GM21717 (cell line): ENCODE data around the gene ZFHX2.

Source experiments
- ATAC-seq: cut with Tn5 transposase; IDR thresholded peaks from one replicate; pipeline ENCODE4 v1.9.1; 2021; ENCODE audit warnings: mild to moderate bottlenecking, moderate library complexity; ENCODE audit not compliant: unreplicated experiment

ZFHX2 gene

GRCh38 chr14:23523229-23524016 lies 28.1 kb downstream of the ZFHX2 start:
- ATAC-seq: no peak

- ATAC-seq: no peak
Observed at GRCh38 chr14:23522643-23523198, 28.8 kb downstream of the ZFHX2 start.

- ATAC-seq: no peak
Observed at GRCh38 chr14:23521785-23522640, 29.6 kb downstream of the ZFHX2 start.

GRCh38 chr14:23520899-23521533 lies 30.5 kb downstream of the ZFHX2 start:
- no peak for ATAC-seq

- no peak for ATAC-seq
Observed at GRCh38 chr14:23518709-23519108, 32.9 kb downstream of the ZFHX2 start.

GRCh38 chr14:23517650-23518326 lies 33.8 kb downstream of the ZFHX2 start:
- no peak for ATAC-seq

GRCh38 chr14:23514644-23514957 lies 37.0 kb downstream of the ZFHX2 start:
- ATAC-seq: no peak

- ATAC-seq: no peak
Observed at GRCh38 chr14:23513818-23514643, 37.5 kb downstream of the ZFHX2 start.

GRCh38 chr14:23513005-23513817 lies 38.4 kb downstream of the ZFHX2 start:
- ATAC-seq: no peak

- ATAC-seq: no peak
Observed at GRCh38 chr14:23512156-23512555, 39.4 kb downstream of the ZFHX2 start.

GRCh38 chr14:23494223-23494622 lies 57.3 kb downstream of the ZFHX2 start:
- no peak for ATAC-seq

- ATAC-seq: no peak
Observed at GRCh38 chr14:23492618-23493272, 58.8 kb downstream of the ZFHX2 start.

- ATAC-seq: no peak
Observed at GRCh38 chr14:23487216-23487615, 64.3 kb downstream of the ZFHX2 start.

- no peak for ATAC-seq
Observed at GRCh38 chr14:23486036-23486435, 65.5 kb downstream of the ZFHX2 start.

- no peak for ATAC-seq
Observed at GRCh38 chr14:23485326-23485725, 66.2 kb downstream of the ZFHX2 start.

GRCh38 chr14:23483236-23483854 lies 68.2 kb downstream of the ZFHX2 start:
- ATAC-seq: no peak

GRCh38 chr14:23482823-23483148 lies 68.8 kb downstream of the ZFHX2 start:
- ATAC-seq: no peak
